Mononuclear cell (primary cell): ENCODE results near the gene CD63. TPM values are rescaled to one million over a fixed set of nuclear protein-coding genes. Genes with fewer than 3 reads are reported as not detected.

Experiments
- H3K27me3 ChIP-seq: 2 replicates; pipeline ENCODE4 v1.6.0; 2011; ENCODE audit warnings: low read length, control low read depth; ENCODE audit not compliant: insufficient read depth
- H3K4me1 ChIP-seq: 2 replicates; pipeline ENCODE4 v1.5.1; 2011; ENCODE audit warnings: mild to moderate bottlenecking, low read length, control low read depth; ENCODE audit not compliant: insufficient read depth
- H3K4me3 ChIP-seq: 2 replicates; pipeline ENCODE4 v1.5.1; 2011; ENCODE audit warnings: mild to moderate bottlenecking, low read length, moderate library complexity
- H3K9me3 ChIP-seq: 2 replicates; pipeline ENCODE4 v1.5.1; 2011; ENCODE audit warnings: low read depth, mild to moderate bottlenecking, control low read depth, low read length
- total RNA-seq: library from RNA; depleted of rRNA; stranded (reverse); fragments of >200 nt; gene quantifications from one replicate; pipeline ENCODE4 v1.2.3, GENCODE V29; 2012

CD63 gene
- total RNA-seq, 1 donor: 184 TPM

GRCh38 chr12:55718624-55719275 is 10.1 kb downstream of the CD63 start:
- H3K4me3 ChIP-seq: no peak overlapping the region
- H3K4me1 ChIP-seq: peaks cover 50% of the 10 kb centered on the region
- H3K9me3 ChIP-seq: no peaks in the 10 kb centered on the region
- no peaks in the 10 kb centered on the region for H3K27me3 ChIP-seq

GRCh38 chr12:55718015-55718414 is 10.8 kb downstream of the CD63 start:
- Histone ChIP-seq H3K4me3 (no peak overlapping the region), H3K27me3 (no peaks in the 10 kb centered on the region), H3K4me1 (peaks cover 50% of the 10 kb centered on the region), H3K9me3 (no peaks in the 10 kb centered on the region)

GRCh38 chr12:55717011-55718007 is 11.5 kb downstream of the CD63 start:
- Histone ChIP-seq H3K4me3 (peak overlapping the region; percentile 95), H3K9me3 (no peaks in the 10 kb centered on the region)

DNA sequence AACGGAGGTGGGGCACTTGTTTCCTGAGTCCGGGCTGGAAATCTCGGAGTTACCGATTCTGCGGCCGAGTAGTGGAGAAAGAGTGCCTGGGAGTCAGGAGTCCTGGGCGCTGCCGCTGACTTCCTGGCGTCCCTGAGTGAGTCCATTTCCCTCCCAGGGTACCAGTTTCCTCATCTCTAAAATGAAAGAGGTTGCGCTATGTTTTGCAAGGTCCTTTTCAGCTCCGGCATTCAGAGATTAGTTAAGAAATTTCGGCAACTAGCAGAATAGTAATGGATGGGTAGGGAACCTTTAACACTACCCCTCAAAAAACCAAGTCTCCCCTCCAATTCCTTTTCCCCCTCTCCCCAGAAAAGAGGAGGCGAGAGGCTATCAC is 12.2 kb downstream of the CD63 start:
- Histone ChIP-seq H3K4me3 (peak overlapping the region; percentile 95), H3K27me3 (no peaks in the 10 kb centered on the region), H3K9me3 (no peaks in the 10 kb centered on the region), H3K4me1 (peaks cover 50% of the 10 kb centered on the region)

More at GRCh38 chr12:55717011-55718007, 11.5 kb downstream of the CD63 start:
- H3K27me3 ChIP-seq: no peaks in the 10 kb centered on the region
- H3K4me1 ChIP-seq: peaks cover 50% of the 10 kb centered on the region

DNA sequence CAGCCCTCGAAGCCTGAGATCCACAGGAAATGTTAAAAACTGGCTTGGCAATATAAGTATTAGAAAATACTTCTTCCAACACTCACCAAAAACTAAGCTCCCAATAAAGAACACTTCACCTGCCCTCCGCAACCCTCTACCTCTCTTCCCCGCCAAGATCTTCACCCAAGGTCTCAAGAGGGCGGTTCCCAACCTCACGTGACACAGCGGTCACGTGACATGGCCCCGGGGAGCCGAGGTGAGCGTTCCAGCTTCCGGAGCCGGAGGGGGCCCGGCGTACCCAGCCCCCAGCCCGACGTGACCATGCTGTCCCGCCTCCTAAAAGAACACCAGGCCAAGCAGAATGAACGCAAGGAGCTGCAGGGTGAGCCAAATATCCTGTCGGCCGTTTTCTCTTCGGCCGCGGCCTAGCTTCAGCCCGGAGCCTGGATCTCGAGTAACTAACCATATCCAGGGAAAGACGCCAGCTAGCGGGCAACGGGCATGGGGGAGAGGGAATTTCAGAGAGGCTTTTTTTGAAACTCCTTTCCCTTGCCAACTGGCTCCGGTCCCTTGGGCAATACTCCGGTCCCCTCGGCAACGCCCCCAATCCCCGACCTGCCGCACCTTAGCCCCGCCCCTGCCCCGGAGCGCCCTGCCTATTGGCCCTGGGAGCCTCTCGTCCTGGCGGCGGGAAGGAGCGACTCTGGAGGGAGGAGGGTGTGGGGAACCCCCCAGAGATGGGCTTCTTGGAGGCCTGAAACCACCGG is 12.8 kb downstream of the CD63 start, which contains the start of gene BLOC1S1:
Gene BLOC1S1, plus strand, starts transcription at position 214 of the 749 bp plus-strand sequence. Its CDS starts 6 bp downstream, at position 220.
- Histone ChIP-seq H3K9me3 (no peaks in the 10 kb centered on the region), H3K4me3 (peak within 1 kb of the TSS; percentile 95), H3K4me1 (peaks cover 46% of the 10 kb centered on the region), H3K27me3 (no peaks in the 10 kb centered on the region)

- H3K27me3 ChIP-seq: no peaks in the 10 kb centered on the region
- peaks cover 38% of the 10 kb centered on the region for H3K4me1 ChIP-seq
- H3K9me3 ChIP-seq: no peaks in the 10 kb centered on the region
- H3K4me3 ChIP-seq: peak overlapping the region; percentile 95
These were observed 13.5 kb downstream of the CD63 start for GRCh38 chr12:55715169-55715764.

DNA sequence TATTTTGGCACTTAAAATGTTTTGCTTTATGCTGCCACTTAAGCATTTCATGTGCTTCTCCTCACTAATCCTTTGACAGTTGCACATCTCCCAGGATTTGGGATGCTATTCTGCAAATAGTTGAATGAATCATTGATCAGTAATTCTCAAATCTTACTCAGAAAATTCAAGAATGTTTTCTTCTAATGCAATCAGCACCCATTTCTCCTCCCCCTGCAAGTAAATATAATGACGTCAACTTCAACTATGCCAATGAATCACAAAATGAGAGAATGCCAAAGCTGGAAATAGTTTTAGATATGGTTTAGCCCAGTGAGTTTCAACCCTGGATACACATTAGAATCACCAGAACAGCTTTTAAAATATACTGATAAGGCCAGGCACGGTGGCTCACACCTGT is 15.1 kb downstream of the CD63 start:
- Histone ChIP-seq H3K9me3 (no peaks in the 10 kb centered on the region), H3K4me3 (no peak overlapping the region), H3K27me3 (peaks cover 7% of the 10 kb centered on the region), H3K4me1 (peaks cover 38% of the 10 kb centered on the region)

GRCh38 chr12:55712700-55713415 is 16.0 kb downstream of the CD63 start:
- Histone ChIP-seq H3K4me1 (peaks cover 36% of the 10 kb centered on the region), H3K27me3 (peaks cover 10% of the 10 kb centered on the region), H3K9me3 (no peaks in the 10 kb centered on the region), H3K4me3 (no peak overlapping the region)

DNA sequence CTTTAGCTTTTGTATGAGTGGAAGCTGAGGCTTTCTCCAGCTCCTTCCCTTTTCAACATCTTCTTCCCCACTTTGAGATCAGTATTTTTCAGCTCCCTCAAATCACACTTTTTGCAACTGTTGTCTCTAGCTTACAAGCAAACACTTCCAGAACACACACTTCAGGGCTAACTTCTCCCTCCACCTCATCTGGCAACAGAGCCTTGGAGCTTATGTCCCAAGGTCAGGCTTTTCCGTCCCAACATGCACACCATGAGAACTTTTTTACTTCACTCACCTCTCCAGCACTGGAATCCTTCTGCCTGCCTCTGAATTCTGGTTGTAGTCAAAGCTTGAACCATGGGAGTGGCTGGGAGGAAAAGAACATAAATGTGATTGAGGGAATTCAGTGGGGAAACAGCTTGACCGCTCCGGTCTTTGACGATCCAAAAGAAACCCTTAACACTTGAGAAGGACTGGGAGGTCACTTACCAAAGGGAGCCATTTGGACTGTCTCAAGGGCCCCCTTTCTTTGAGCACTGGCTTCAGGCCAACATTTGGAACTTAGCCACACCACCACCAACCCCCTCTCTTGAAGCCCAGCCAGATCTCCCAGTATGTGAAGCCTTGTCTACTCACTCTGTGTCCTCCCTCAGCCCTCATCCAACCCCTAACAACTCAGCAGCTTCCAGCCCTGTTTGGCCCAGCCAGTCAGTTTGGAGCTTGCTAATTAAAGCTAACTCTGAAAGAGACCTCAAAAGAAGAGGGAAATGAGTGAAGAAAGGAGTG is 16.8 kb downstream of the CD63 start:
- no peaks in the 10 kb centered on the region for H3K9me3 ChIP-seq
- H3K27me3 ChIP-seq: peaks cover 13% of the 10 kb centered on the region
- H3K4me3 ChIP-seq: no peak overlapping the region
- H3K4me1 ChIP-seq: peaks cover 33% of the 10 kb centered on the region

GRCh38 chr12:55708695-55709233 is 20.0 kb downstream of the CD63 start:
- Histone ChIP-seq H3K9me3 (no peaks in the 10 kb centered on the region), H3K4me3 (no peak overlapping the region), H3K4me1 (peaks cover 29% of the 10 kb centered on the region), H3K27me3 (peaks cover 14% of the 10 kb centered on the region)

GRCh38 chr12:55707841-55708694 is 20.7 kb downstream of the CD63 start, which contains the start of gene ITGA7:
ITGA7 (minus strand) TSS chr12:55707904; CDS start chr12:55707682, 222 bp downstream.
- peaks cover 14% of the 10 kb centered on the region for H3K27me3 ChIP-seq

DNA sequence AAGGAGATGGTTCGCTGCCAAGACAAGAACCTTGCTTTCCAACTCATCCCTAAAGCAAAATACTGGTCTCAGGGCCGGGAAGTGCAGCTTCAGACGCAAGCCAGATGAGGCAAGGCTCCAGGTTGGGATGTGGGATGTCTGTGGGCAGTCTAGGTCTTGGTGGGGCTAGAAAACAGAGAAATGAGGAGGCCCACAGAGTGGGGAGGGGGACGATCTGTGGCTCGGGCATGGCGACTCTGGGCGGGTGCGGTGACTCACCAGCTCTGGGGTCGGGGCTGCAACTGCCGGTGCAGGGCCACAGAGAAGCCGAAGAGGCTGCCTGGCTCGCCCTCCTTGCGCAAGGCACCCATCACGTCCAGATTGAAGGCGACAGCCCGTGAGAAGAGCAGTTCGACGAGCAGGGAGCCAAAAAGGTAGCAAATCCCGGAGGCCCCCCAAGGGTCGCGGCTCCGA is 21.6 kb downstream of the CD63 start:
- Histone ChIP-seq H3K9me3 (no peaks in the 10 kb centered on the region), H3K4me1 (peaks cover 29% of the 10 kb centered on the region), H3K4me3 (no peak overlapping the region), H3K27me3 (peaks cover 14% of the 10 kb centered on the region)

More at GRCh38 chr12:55707841-55708694, 20.7 kb downstream of the CD63 start, which contains the start of gene ITGA7:
- Histone ChIP-seq H3K9me3 (no peaks in the 10 kb centered on the region), H3K4me1 (peaks cover 29% of the 10 kb centered on the region), H3K4me3 (peak within 1 kb of the TSS; percentile 24)
